Adrenal gland (tissue), 5 donors: Measurements from ENCODE around the gene IL25.

Source experiments
- CTCF ChIP-seq, 6 experiments: fragments of 450-650 bp in 4 of 6; fragments of 200-600 bp in 2 of 6; sonication (generic) in 1 of 6; IDR thresholded peaks; 1 replicate in 5 of 6; 2 replicates in 1 of 6; pipeline versions ENCODE4 v1.5.1 to v1.8.0; 2016 to 2021; ENCODE audit warnings: antibody characterized with exemption in 6 of 6, mild to moderate bottlenecking in 2 of 6, moderate library complexity in 1 of 6
- POLR2A ChIP-seq, 2 donors: fragments of 450-650 bp; IDR thresholded peaks; one replicate each; pipeline ENCODE4 v1.6.1; 2017; ENCODE audit warnings: antibody characterized with exemption in 2 of 2, mild to moderate bottlenecking in 2 of 2, moderate library complexity in 1 of 2
- donor health status: DM: no; HTN: no; CAD: no.

- TF ChIP-seq CTCF (IDR thresholded peaks at IDR 0.05) (no peak), POLR2A (IDR thresholded peaks at IDR 0.05) (no peak)
Measured at GRCh38 chr14:23421594-23421993, 49.0 kb downstream of the IL25 start.
